ENCODE measurements around the gene MIGA2.
"Not testable (repeated sequence)": the region's sequence is repeated elsewhere in the genome, so short reads cannot be mapped to it uniquely, and the experiment has no call there.

Gene MIGA2

DNA sequence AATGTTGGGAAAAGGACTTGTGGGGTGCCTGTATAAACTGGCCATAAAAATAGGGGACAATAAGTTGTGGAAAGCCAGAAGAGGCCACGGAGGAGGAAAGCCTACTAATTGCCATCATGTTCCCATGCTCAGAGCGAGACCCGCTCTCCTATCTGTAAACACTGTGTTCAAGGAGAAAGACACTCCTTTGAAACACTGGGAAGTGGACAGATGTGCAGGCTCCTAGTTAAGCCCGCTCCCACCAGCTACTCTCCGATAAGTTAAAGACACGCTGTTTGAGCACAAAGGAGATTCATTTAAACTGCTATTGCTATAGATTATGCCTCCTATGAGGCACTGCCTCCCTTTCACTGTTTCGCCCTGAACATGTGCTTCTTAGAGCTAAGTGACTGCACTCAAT is 64.9 kb downstream of the MIGA2 start:
- no peak for DNase-seq (ENCODE audit: low read depth in 2 of 2)

GRCh38 chr9:129102095-129102525 is 65.7 kb downstream of the MIGA2 start:
- no peak for DNase-seq (ENCODE audit: low read depth in 2 of 2)

GRCh38 chr9:129102791-129103594 is 66.6 kb downstream of the MIGA2 start:
- no peak for DNase-seq (ENCODE audit: low read depth in 2 of 2)

GRCh38 chr9:129103595-129103965 is 67.2 kb downstream of the MIGA2 start:
- DNase-seq (ENCODE audit: low read depth in 2 of 2): no peak

GRCh38 chr9:129104051-129104450 is 67.6 kb downstream of the MIGA2 start:
- DNase-seq (ENCODE audit: low read depth in 2 of 2): no peak

- DNase-seq (ENCODE audit: low read depth in 2 of 2): no peak
These were observed 69.7 kb downstream of the MIGA2 start for GRCh38 chr9:129105857-129106694.

- no peak for DNase-seq (ENCODE audit: low read depth in 2 of 2)
These were observed 71.2 kb downstream of the MIGA2 start for GRCh38 chr9:129107651-129108050.

DNA sequence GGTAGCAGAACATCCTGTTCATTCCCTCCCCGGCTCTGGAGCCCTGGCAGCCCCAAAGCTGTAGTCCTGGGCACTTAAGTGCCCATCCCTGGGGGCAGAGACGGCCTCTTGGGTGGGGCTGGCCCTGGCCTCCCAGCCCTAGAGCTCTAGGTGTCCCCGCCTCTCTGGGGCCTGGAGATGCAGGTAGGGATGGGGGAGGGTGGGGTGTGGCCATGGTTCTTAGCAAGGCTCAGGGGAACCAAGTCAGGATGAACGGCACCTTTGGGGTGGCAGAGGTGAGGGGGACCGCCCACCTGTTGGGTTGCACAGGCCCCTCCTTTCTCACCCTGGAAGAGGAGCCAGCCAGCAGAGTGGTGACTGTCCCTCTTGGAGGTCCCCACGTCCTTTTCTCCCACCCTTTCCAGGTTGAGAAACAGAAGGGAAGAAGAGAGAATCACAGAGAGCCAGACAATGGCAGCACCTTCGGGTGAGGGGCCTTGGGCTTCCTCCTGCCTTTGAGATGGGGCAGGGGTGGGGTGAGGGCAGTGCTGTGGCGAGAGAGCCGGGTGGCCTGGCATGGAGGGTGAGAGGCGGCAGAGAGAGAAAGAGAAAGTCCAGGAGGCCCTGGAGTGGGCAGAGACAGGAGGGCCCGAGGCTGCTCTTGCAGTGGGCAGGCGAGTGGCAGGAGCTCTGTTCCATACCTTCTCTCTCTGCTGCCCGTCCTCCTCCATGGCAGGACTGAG is 71.8 kb downstream of the MIGA2 start:
- DNase-seq (ENCODE audit: low read depth in 2 of 2): no peak

DNA sequence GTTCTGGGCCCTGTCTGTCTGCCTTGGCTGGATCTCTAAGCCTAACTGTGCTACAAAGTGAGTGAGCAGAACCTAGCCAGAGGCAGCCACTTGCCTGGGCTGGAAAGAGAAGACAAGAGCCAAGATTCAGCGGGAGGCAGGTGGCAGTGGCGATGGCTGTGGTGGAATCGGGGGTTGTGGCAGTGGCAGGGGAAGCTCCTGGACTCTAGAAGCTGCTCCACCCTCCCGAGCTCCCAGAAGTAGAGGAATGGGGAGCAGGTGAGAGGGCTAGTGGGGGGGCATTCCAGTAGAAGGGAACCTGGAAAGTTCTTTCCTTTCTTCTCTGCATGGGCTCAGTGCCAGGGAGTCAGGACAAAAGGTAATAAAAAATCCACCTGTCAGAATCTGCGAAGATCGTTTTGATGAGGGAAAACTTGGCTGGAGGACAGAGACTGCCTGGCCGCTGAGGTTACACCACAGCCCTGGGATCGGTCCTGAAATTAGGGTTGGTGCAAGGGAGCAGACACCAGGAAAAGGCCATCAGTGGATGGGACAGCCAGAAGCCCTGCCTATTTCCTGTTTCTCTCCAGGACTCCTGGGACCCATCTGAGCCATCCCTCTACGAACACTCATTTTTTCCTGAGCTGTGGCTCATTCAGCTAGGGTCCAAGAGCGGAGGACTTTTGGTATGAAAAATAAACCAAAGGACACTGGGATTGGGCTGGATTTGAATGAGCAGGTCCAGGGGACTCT is 72.5 kb downstream of the MIGA2 start:
- DNase-seq (ENCODE audit: low read depth in 2 of 2): no peak

DNA sequence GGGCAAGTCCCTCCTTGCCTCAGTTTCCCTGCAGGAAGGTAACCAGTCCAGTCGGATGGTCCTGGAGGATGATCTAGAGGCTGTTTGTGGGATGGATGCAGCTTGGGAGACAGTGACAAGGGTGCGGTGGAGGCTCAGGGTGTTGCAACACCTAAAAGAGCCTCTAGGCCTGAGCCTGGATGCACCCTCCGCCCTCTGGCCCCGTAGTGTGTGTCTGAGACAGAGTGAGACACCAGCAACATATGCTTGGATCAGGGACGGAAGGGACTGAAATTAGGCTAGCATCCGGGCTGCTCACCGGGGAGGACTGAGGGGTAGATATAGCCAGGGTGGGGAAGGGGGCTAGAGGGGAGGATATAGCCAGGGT is 73.1 kb downstream of the MIGA2 start:
- DNase-seq (ENCODE audit: low read depth in 2 of 2): no peak

DNA sequence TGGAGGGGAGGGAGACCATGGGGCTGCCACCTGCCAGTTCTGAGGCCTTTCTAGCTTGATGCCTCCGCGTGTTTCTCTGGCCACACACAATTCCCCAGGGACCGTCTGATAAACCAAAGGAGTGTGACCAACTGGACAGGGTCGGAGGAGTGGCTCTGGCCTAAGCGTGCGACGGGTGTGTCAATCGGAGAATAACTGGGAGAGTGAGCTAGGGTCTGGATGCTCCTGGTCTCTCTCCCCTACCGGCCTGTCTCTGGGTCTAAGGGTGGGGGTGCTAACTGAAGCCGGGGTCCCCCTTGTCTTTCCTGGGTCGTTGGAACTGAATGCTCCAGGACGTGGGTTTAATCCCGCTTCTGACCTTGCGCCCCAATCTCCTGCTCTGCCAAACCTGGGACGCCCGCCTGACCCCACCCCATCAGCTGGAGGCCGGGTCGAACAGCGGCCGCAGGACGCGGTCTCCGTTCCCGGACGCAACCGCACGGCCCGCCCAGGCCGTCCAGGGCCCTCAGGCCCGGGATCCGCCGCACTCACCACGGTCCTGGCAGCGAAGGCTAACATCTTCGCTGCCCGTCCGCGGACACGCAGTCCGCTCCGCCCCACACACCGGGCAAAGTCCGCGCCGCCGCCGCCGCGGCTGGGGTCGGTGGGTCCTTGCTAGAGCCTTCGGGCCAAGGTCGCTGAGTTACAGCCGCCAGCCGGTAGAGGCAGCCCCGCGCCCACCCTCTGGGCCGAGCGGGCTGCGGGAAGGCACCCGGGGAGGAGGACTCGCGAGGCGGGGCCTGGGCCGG is 73.7 kb downstream of the MIGA2 start:
- no peak for DNase-seq (ENCODE audit: low read depth in 2 of 2)

- DNase-seq (ENCODE audit: low read depth in 2 of 2): peak; percentile 97 to 99
These were observed 74.5 kb downstream of the MIGA2 start, which contains the start of the genes CRAT and PTPA for GRCh38 chr9:129110740-129111527. Gene CRAT, minus strand, starts transcription at chr9:129110793. Its CDS starts 284 bp downstream, at chr9:129110509. Gene PTPA, plus strand, starts transcription at chr9:129111415. Its CDS starts 186 bp downstream, at chr9:129111601.

DNA sequence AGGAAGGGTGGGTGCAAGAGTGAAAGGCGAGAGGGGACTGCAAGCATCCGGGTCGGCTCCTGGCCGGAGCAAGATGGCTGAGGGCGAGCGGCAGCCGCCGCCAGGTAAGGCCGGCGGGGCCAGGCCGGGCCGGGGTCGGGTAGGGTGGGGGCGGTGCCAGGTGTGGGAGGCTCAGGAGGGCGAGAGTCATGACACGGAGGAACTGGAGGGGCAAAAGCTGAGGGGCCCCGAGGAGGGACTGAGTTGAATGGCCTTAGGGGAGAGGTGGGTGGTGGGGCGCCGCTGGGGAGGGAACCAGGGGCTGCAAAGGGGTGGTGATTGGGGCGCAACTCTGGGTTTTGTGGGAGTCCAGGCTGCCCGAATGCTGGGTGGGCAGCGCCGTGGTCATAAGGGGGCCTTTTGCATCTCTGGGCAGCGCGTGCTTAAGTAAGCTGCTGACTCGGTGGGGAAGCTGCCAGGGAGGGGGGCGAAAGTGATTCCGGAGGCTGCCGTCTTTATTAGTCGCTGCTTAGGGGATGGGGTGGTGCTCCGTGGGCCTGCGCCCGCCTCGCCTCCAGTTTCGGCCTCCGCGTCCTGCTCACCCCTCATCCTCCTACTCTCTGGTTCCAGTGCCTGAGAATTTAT is 75.2 kb downstream of the MIGA2 start:
- peak; percentile 7 to 22 for DNase-seq (ENCODE audit: low read depth in 2 of 2)

DNA sequence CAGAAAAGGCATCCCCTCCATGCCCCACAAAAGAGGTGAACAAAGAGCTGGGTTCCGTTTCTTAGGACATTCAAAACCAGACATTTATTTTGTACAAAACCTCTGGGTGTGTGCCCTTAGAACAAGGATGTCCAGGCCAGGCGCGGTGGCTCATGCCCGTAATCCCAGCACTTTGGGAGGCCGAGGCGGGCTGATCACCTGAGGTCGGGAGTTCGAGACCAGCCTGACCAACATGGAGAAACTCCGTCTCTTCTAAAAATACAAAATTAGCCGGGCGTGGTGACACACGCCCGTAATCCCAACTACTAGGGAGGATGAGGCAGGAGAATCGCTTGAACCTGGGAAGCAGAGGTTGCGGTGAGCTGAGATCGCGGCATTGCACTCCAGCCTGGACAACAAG is 76.1 kb downstream of the MIGA2 start:
- DNase-seq (ENCODE audit: low read depth in 2 of 2): not testable (repeated sequence)

DNA sequence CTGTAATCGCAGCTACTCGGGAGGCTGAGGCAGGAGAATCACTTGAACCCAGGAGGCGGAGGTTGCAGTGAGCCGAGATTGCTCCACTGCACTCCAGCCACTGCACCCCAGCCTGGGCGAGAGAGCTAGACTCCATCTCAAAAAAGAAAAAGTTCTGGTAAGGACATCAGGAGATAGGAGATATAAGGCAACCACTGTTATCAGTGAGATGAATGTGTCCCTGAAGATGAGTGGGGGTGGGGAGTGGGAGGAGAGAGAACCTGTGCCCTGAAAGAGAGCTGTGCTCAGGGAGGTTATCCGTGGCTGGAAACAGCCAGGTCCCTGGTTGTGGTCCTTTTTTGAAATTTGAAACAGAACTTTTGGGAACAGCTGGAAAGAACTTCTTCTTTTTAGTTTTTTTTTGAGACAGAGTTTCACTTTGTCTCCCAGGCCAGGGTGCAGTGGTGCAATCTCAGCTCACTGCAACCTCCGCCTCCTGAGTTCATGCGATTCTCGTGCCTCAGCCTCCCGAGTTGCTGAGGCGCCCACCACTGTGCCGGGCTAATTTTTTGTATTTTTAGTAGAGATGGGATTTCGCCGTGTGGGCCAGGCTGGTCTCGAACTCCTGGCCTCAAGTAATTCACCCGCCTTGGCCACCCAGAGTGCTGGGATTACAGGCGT is 77.3 kb downstream of the MIGA2 start:
- no peak for DNase-seq (ENCODE audit: low read depth in 2 of 2)

GRCh38 chr9:129118799-129119198 is 82.4 kb downstream of the MIGA2 start:
- DNase-seq (ENCODE audit: low read depth in 2 of 2): no peak

- DNase-seq (ENCODE audit: low read depth in 2 of 2): no peak
These were observed 85.1 kb downstream of the MIGA2 start for GRCh38 chr9:129121483-129121882.

Data from stimulated activated CD8-positive, alpha-beta memory T cell treated with anti-CD3 and anti-CD28 coated beads, Interleukin-2, amount 100 ng/mL, for 48 hours (primary cell).